Fibroblast of pulmonary artery (primary cell): ENCODE measurements around the gene CLDN9.
A peak's percentile ranks its signal among the peaks of the same experiment; 100 is the strongest.
"Not testable (repeated sequence)": the region's sequence is repeated elsewhere in the genome, so short reads cannot be mapped to it uniquely, and the experiment has no call there.

Experiments
- DNase-seq: peaks from one replicate; pipeline ENCODE4 v3.0.0-alpha.2; 2010; ENCODE audit warnings: low read depth
- H3K4me3 ChIP-seq: replicated peaks from 2 replicates; pipeline ENCODE4 v1.5.1; 2011; ENCODE audit warnings: low read depth, mild to moderate bottlenecking, control low read depth, low read length, moderate library complexity
- CTCF ChIP-seq: IDR thresholded peaks from 2 replicates; pipeline ENCODE4 v1.5.1; 2011; ENCODE audit warnings: mild to moderate bottlenecking, control low read depth, low read length, inconsistent platforms; ENCODE audit errors: missing control alignments

CLDN9 gene

GRCh38 chr16:3051494-3051893 lies 38.8 kb downstream of the CLDN9 start:
- H3K4me3 ChIP-seq = no peak overlapping the region
- DNase-seq = no peak
- TF ChIP-seq CTCF = no peak

GRCh38 chr16:3052571-3053329 lies 40.0 kb downstream of the CLDN9 start:
- DNase-seq = not testable (repeated sequence)

GRCh38 chr16:3053330-3053710 lies 40.6 kb downstream of the CLDN9 start:
- H3K4me3 ChIP-seq = not testable (repeated sequence)

More at GRCh38 chr16:3052571-3053329, 40.0 kb downstream of the CLDN9 start:
- not testable (repeated sequence) for H3K4me3 ChIP-seq

GRCh38 chr16:3054965-3055733 lies 42.4 kb downstream of the CLDN9 start:
- no peak for TF ChIP-seq CTCF
- no peak overlapping the region for H3K4me3 ChIP-seq
- no peak for DNase-seq

More at GRCh38 chr16:3053330-3053710, 40.6 kb downstream of the CLDN9 start:
- DNase-seq = not testable (repeated sequence)

DNA sequence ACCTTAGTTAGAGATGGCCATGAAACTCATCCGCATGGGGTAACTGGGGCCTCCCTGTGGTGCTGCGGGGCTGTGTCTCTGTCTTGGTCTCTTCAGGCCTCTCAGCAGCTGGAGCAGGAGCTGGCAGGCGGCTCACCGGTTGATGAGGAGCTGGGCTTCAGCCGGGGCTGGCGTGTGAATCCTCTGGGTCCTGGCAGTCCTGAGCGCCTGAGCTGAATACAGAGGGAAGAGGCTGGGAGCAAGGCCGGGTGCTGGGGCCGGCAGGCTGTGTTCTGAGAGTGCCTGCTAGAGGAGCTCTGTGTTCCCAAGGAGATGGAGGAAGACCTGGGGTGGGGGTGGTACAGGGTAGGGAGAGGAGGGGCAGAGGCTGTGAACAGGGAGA lies 43.0 kb downstream of the CLDN9 start:
- not testable (repeated sequence) for H3K4me3 ChIP-seq, DNase-seq

DNA sequence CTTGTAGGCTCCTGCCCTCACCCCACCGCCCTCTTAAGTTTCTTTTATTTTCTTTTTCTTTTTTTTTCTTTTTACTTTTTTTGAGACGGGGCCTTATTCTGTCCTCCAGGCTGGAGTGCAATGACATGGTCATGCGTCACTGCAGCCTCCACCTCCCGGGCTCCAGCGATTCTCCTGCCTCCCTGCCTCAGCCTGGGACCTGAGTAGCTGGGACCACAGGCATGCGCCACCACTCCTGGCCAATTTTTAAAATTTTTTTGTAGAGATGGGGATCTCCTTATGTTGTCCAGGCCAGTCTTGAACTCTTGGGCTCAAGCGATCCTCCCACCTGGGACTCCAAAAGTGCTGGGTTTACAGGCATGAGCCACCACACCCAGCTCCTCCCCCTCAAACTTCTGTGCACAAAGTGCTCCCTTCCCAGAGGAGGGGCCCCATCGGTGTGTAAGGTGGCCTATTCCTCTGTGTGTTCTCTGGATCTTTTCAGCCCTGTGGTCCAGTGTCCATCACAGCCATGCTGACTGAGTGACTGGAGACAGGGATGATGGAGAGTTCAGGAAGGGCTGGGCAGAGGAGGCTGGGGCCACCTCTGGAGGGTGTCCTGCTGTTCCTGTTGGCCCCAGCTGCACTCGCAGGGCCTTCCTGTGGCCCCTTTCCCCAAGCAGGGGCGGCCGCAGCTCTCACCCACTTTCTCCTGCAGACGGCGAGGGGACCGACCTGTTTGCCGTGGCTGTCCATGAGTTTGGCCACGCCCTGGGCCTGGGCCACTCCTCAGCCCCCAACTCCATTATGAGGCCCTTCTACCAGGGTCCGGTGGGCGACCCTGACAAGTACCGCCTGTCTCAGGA lies 43.8 kb downstream of the CLDN9 start:
- TF ChIP-seq CTCF = no peak
- H3K4me3 ChIP-seq = no peak overlapping the region

GRCh38 chr16:3057181-3058138 lies 44.7 kb downstream of the CLDN9 start:
- TF ChIP-seq CTCF = no peak
- no peak for DNase-seq
- peak overlapping the region; percentile 7 for H3K4me3 ChIP-seq

More for the DNA sequence above, 43.8 kb downstream of the CLDN9 start:
- no peak for DNase-seq
